HepG2 (cell line): ENCODE data around the gene SYT1. TPM values are rescaled to one million over a fixed set of nuclear protein-coding genes. Genes with fewer than 3 reads are reported as not detected.

Experiments
- BCL6 ChIP-seq: IDR thresholded peaks from 2 replicates; pipeline ENCODE4 v1.6.1; 2016; ENCODE audit warnings: missing genetic modification reagents, missing compliant biosample characterization
- CCDC6 ChIP-seq: sonication (generic); formaldehyde crosslinking; IDR thresholded peaks from 2 replicates; pipeline ENCODE4 v1.8.1; 2022; ENCODE audit warnings: mild to moderate bottlenecking, missing genetic modification reagents, moderate library complexity
- HMG20A ChIP-seq: IDR thresholded peaks from 2 replicates; pipeline ENCODE4 v1.6.1; 2016; ENCODE audit warnings: borderline replicate concordance
- HOXA5 ChIP-seq: sonication (generic); formaldehyde crosslinking; IDR thresholded peaks from 2 replicates; pipeline ENCODE4 v1.4.0; 2020; ENCODE audit warnings: missing genetic modification reagents
- JARID2 ChIP-seq: sonication (generic); formaldehyde crosslinking; IDR thresholded peaks from 2 replicates; pipeline ENCODE4 v1.8.1; 2023; ENCODE audit warnings: missing genetic modification reagents, inconsistent platforms; ENCODE audit not compliant: insufficient replicate concordance
- MED13 ChIP-seq: sonication (generic); formaldehyde crosslinking; IDR thresholded peaks from 2 replicates; pipeline ENCODE4 v1.5.0; 2020; ENCODE audit warnings: missing genetic modification reagents
- PHF8 ChIP-seq: sonication (generic); formaldehyde crosslinking; IDR thresholded peaks from 2 replicates; pipeline ENCODE4 v1.5.0; 2020; ENCODE audit warnings: missing genetic modification reagents
- SAFB2 ChIP-seq: sonication (generic); formaldehyde crosslinking; IDR thresholded peaks from 2 replicates; pipeline ENCODE4 v1.5.1; 2020; ENCODE audit warnings: missing genetic modification reagents, low read depth, mild to moderate bottlenecking, borderline replicate concordance
- TFAP4 ChIP-seq: sonication (generic); IDR thresholded peaks from 2 replicates; pipeline ENCODE4 v1.6.1; 2016; ENCODE audit warnings: low read depth, borderline replicate concordance
- THAP7 ChIP-seq: sonication (generic); formaldehyde crosslinking; IDR thresholded peaks from 2 replicates; pipeline ENCODE4 v1.8.1; 2023; ENCODE audit warnings: mild to moderate bottlenecking, missing genetic modification reagents
- USF2 ChIP-seq, 2 experiments: sonication (generic) in 1 of 2; formaldehyde crosslinking in 1 of 2; IDR thresholded peaks; 2 replicates each; pipeline versions ENCODE4 v1.5.1 to v1.6.1; 2011 to 2020; ENCODE audit warnings: borderline replicate concordance in 1 of 2, low read depth in 1 of 2, low read length in 1 of 2, mild to moderate bottlenecking in 1 of 2, missing genetic modification reagents in 1 of 2, moderate library complexity in 1 of 2
- ZBTB43 ChIP-seq: sonication (generic); formaldehyde crosslinking; conservative IDR thresholded peaks from 2 replicates; pipeline ENCODE4 v1.4.0; 2020; ENCODE audit warnings: missing genetic modification reagents
- ZFP90 ChIP-seq: sonication (generic); formaldehyde crosslinking; IDR thresholded peaks from 2 replicates; pipeline ENCODE4 v1.8.0; 2022; ENCODE audit warnings: missing genetic modification reagents, mild to moderate bottlenecking, inconsistent platforms, borderline replicate concordance
- ZMYM4 ChIP-seq: sonication (generic); formaldehyde crosslinking; IDR thresholded peaks from 2 replicates; pipeline ENCODE4 v1.8.1; 2023; ENCODE audit warnings: mild to moderate bottlenecking, missing genetic modification reagents
- ZNF142 ChIP-seq: sonication (generic); formaldehyde crosslinking; IDR thresholded peaks from 2 replicates; pipeline ENCODE4 v1.4.0; 2020; ENCODE audit warnings: missing genetic modification reagents
- ZNF34 ChIP-seq: sonication (generic); formaldehyde crosslinking; IDR thresholded peaks from 2 replicates; pipeline ENCODE4 v1.4.0; 2020; ENCODE audit warnings: mild to moderate bottlenecking, missing genetic modification reagents, borderline replicate concordance
- ZNF841 ChIP-seq: sonication (generic); formaldehyde crosslinking; IDR thresholded peaks from 2 replicates; pipeline ENCODE4 v1.8.1; 2023; ENCODE audit warnings: missing genetic modification reagents, borderline replicate concordance
- ZSCAN29 ChIP-seq: sonication (generic); formaldehyde crosslinking; conservative IDR thresholded peaks from 2 replicates; pipeline ENCODE4 v1.4.0; 2020; ENCODE audit warnings: mild to moderate bottlenecking, missing genetic modification reagents
- polyA plus RNA-seq, 8 experiments: library from polyadenylated mRNA; depleted of rRNA in 3 of 8; stranded (reverse) in 7 of 8; unstranded in 1 of 8; fragments of >200 nt; fragmentation: Illumina TruSeq in 4 of 8; extraction: Trizol in 4 of 8; gene quantifications; 2 replicates each; pipeline versions ENCODE4 v1.2.1 to v1.2.3, GENCODE V29; 2011 to 2016; ENCODE audit warnings: low read depth in 4 of 8, missing spikeins in 1 of 8, mixed read lengths in 1 of 8; ENCODE audit not compliant: insufficient read depth in 1 of 8
- total RNA-seq, 5 experiments: library from RNA; depleted of rRNA; stranded (reverse); fragments of >200 nt; fragmentation: Illumina TruSeq; extraction: Trizol; gene quantifications; 2 replicates each; pipeline ENCODE4 v1.2.3, GENCODE V29; 2016; ENCODE audit warnings: low read depth in 1 of 5

SYT1 gene
- total and polyA plus RNA-seq, 2 of the 13 experiments (the other 11 are each of a cell fraction or from before 2014, with no cell fraction given) = not detected

- no peak for TF ChIP-seq ZNF142 (CRISPR knock-in tag)
- TF ChIP-seq USF2 (IDR thresholded peaks at IDR 0.05; ENCODE audit: low read depth, low read length) = no peak
- TF ChIP-seq USF2 (CRISPR knock-in tag; IDR thresholded peaks at IDR 0.05; ENCODE audit: borderline replicate concordance) = no peak
- peak; percentile 85 for TF ChIP-seq BCL6 (CRISPR knock-in tag)
- no peak for TF ChIP-seq SAFB2
- TF ChIP-seq CCDC6 = no peak
- 0 out of 2 replicates have a peak, but pooled peaks have one; percentile 14 for TF ChIP-seq ZMYM4 (CRISPR knock-in tag)
- TF ChIP-seq HMG20A = peak; percentile 62; the same call in 1 of the 2 replicates
- TF ChIP-seq HOXA5 = no peak
- no peak for TF ChIP-seq ZNF34 (CRISPR knock-in tag)
- TF ChIP-seq ZBTB43 (CRISPR knock-in tag) = no peak
- TF ChIP-seq THAP7 = no peak
- TF ChIP-seq ZNF841 (CRISPR knock-in tag) = no peak
- TF ChIP-seq PHF8 (CRISPR knock-in tag) = no peak
- no peak for TF ChIP-seq MED13 (CRISPR knock-in tag)
- TF ChIP-seq ZSCAN29 (CRISPR knock-in tag) = no peak
- no peak for TF ChIP-seq JARID2 (CRISPR knock-in tag)
- no peak for TF ChIP-seq TFAP4
- no peak for TF ChIP-seq ZFP90 (CRISPR knock-in tag)
These were observed 559.6 kb downstream of the SYT1 start (continued) for GRCh38 chr12:79424109-79424721.
